GM23248 (cell line): ENCODE measurements around the gene SYTL4.

ENCODE experiments used
- EZH2 ChIP-seq: fragments of 200-600 bp; sonication (generic); IDR thresholded peaks from 2 replicates; pipeline ENCODE4 v1.6.1; 2018; ENCODE audit warnings: antibody characterized with exemption, mild to moderate bottlenecking; ENCODE audit not compliant: insufficient read depth, poor library complexity, severe bottlenecking
- EZH2phosphoT487 ChIP-seq: fragments of 200-600 bp; sonication (generic); IDR thresholded peaks from 2 replicates; pipeline ENCODE4 v1.6.1; 2018; ENCODE audit warnings: antibody characterized with exemption, moderate library complexity, mild to moderate bottlenecking, low read depth; ENCODE audit not compliant: insufficient read depth

GRCh38 chrX:100700809-100701208 is 31.1 kb downstream of the SYTL4 start:
- TF ChIP-seq EZH2 (no peak), EZH2phosphoT487 (no peak)
